HCT116 (cell line): ENCODE results near the gene SHTN1. TPM values are rescaled to one million over a fixed set of nuclear protein-coding genes. Genes with fewer than 3 reads are reported as not detected.

Experiments
- ATAC-seq: fragments of 200-7000 bp; cut with Tn5 transposase; 2 replicates; pipeline ENCODE4 v1.9.1; 2020; ENCODE audit warnings: mild to moderate bottlenecking, moderate library complexity
- BruUV-seq: library from RNA; stranded (reverse); fragments of 400-500 nt; replicated peaks from 2 replicates; lab custom pipeline; 2021; lab: Mats Ljungman, UMichigan
- CTCF ChIA-PET: fragments of 300-600 bp; sonication (Branson Sonifier 250); formaldehyde crosslinking; loops from one replicate; lab custom pipeline; 2021; ENCODE audit warnings: antibody characterized with exemption; lab: Charles Lee
- POLR2A ChIA-PET: fragments of 300-600, 350-600 bp; sonication (Branson Sonifier 250); formaldehyde crosslinking; loops from one replicate; lab custom pipeline; 2021; ENCODE audit warnings: antibody characterized with exemption; lab: Charles Lee
- RAD21 ChIA-PET, 2 experiments: fragments of 300-600 bp; sonication (Branson Sonifier 250); formaldehyde crosslinking; loops; one replicate each; lab custom pipeline; 2023; ENCODE audit warnings: low total read pairs in 2 of 2; ENCODE audit not compliant: uncharacterized antibody in 2 of 2, unreplicated experiment in 2 of 2, low non-redundant PET in 1 of 2; lab: Charles Lee
- DNase-seq: peaks from one replicate; pipeline ENCODE4 v3.0.0-alpha.2; 2010; ENCODE audit warnings: low read depth, low spot score
- H2AFZ ChIP-seq: fragments of 200-600 bp; shearing (Covaris generic), sonication (generic); 2 replicates; pipeline ENCODE4 v1.6.1; 2017; ENCODE audit warnings: low read depth, mixed run types, mixed read lengths, antibody characterized with exemption, low read length; ENCODE audit not compliant: poor library complexity, severe bottlenecking
- H3K27ac ChIP-seq: 2 replicates; pipeline ENCODE4 v1.5.1; 2012; ENCODE audit warnings: low read depth, low read length
- H3K27me3 ChIP-seq: fragments of 200-600 bp; sonication (generic); 2 replicates; pipeline ENCODE4 v1.6.1; 2016; ENCODE audit warnings: mixed run types, low read length, mixed read lengths; ENCODE audit not compliant: insufficient read depth
- H3K36me3 ChIP-seq, 2 experiments: fragments of 200-500 bp in 1 of 2; fragments of 200-600 bp in 1 of 2; sonication (Bioruptor generic) in 1 of 2; sonication (generic) in 1 of 2; 2 replicates each; pipeline versions ENCODE4 v1.5.1 to v1.6.1; 2014 to 2016; ENCODE audit warnings: low read length in 2 of 2, inconsistent platforms in 1 of 2, mixed read lengths in 1 of 2, mixed run types in 1 of 2; ENCODE audit not compliant: insufficient read depth in 2 of 2, control insufficient read depth in 1 of 2
- H3K4me1 ChIP-seq, 2 experiments: fragments of 200-600 bp in 1 of 2; sonication (generic) in 1 of 2; 2 replicates each; pipeline versions ENCODE4 v1.5.1 to v1.6.1; 2012 to 2017; ENCODE audit warnings: low read length in 2 of 2, inconsistent platforms in 1 of 2, mild to moderate bottlenecking in 1 of 2, mixed read lengths in 1 of 2, mixed run types in 1 of 2, moderate library complexity in 1 of 2; ENCODE audit not compliant: insufficient read depth in 2 of 2, control insufficient read depth in 1 of 2
- H3K4me2 ChIP-seq: fragments of 200-600 bp; sonication (generic); 2 replicates; pipeline ENCODE4 v1.6.1; 2017; ENCODE audit warnings: mixed run types, low read length, mixed read lengths
- H3K4me3 ChIP-seq, 2 experiments: fragments of 200-600 bp in 1 of 2; sonication (generic) in 1 of 2; replicated peaks in 1 of 2; 2 replicates each; pipeline ENCODE4 v1.5.1; 2011 to 2016; ENCODE audit warnings: low read length in 2 of 2, control low read depth in 1 of 2, low read depth in 1 of 2, mild to moderate bottlenecking in 1 of 2, mixed read lengths in 1 of 2, mixed run types in 1 of 2
- H3K79me2 ChIP-seq: fragments of 200-600 bp; sonication (generic); 2 replicates; pipeline ENCODE4 v1.6.1; 2017; ENCODE audit warnings: mild to moderate bottlenecking, mixed run types, low read length, moderate library complexity, mixed read lengths; ENCODE audit not compliant: insufficient read depth
- H3K9ac ChIP-seq: fragments of 200-600 bp; sonication (generic); 2 replicates; pipeline ENCODE4 v1.6.1; 2016; ENCODE audit warnings: low read length, mixed read lengths
- H3K9me2 ChIP-seq: fragments of 200-600 bp; sonication (generic), shearing (Covaris generic); 2 replicates; pipeline ENCODE4 v1.6.1; 2017; ENCODE audit warnings: mixed run types, mild to moderate bottlenecking, moderate library complexity; ENCODE audit not compliant: insufficient read depth
- H3K9me3 ChIP-seq, 2 experiments: fragments of 200-500 bp in 1 of 2; fragments of 200-600 bp in 1 of 2; sonication (Bioruptor generic) in 1 of 2; sonication (generic) in 1 of 2; 2 replicates each; pipeline ENCODE4 v1.6.1; 2014 to 2017; ENCODE audit warnings: low read length in 2 of 2, mixed read lengths in 2 of 2, inconsistent platforms in 1 of 2, low read depth in 1 of 2, mild to moderate bottlenecking in 1 of 2, mixed run types in 1 of 2, moderate library complexity in 1 of 2; ENCODE audit not compliant: control insufficient read depth in 1 of 2, insufficient read depth in 1 of 2
- H4K20me1 ChIP-seq: fragments of 200-600 bp; sonication (generic), shearing (Covaris generic); 2 replicates; pipeline ENCODE4 v1.6.1; 2017; ENCODE audit warnings: mixed run types, mild to moderate bottlenecking, moderate library complexity; ENCODE audit not compliant: insufficient read depth
- CEBPB ChIP-seq: IDR thresholded peaks from 2 replicates; pipeline ENCODE4 v1.6.1; 2012; ENCODE audit warnings: low read depth
- ELF1 ChIP-seq: IDR thresholded peaks from 2 replicates; pipeline ENCODE4 v1.6.1; 2012; ENCODE audit warnings: low read depth, borderline replicate concordance
- EZH2 ChIP-seq: fragments of 200-600 bp; sonication (generic); IDR thresholded peaks from 2 replicates; pipeline ENCODE4 v1.6.1; 2017; ENCODE audit warnings: antibody characterized with exemption, mixed run types
- EZH2phosphoT487 ChIP-seq: fragments of 200-600 bp; IDR thresholded peaks from 2 replicates; pipeline ENCODE4 v1.6.1; 2018; ENCODE audit warnings: antibody characterized with exemption, borderline replicate concordance
- FOSL1 ChIP-seq: IDR thresholded peaks from 2 replicates; pipeline ENCODE4 v1.6.1; 2012; ENCODE audit warnings: low read depth
- JUND ChIP-seq: IDR thresholded peaks from 2 replicates; pipeline ENCODE4 v1.6.1; 2012
- POLR2A ChIP-seq: IDR thresholded peaks from 2 replicates; pipeline ENCODE4 v1.7.0; 2011; ENCODE audit warnings: borderline replicate concordance; ENCODE audit not compliant: insufficient read depth, insufficient read length; ENCODE audit errors: extremely low read depth
- POLR2AphosphoS5 ChIP-seq: IDR thresholded peaks from 2 replicates; pipeline ENCODE4 v1.6.1; 2011; ENCODE audit warnings: mild to moderate bottlenecking, low read depth, low read length, moderate library complexity
- RAD21 ChIP-seq: IDR thresholded peaks from 2 replicates; pipeline ENCODE4 v1.6.1; 2012; ENCODE audit warnings: low read depth, mild to moderate bottlenecking
- REST ChIP-seq: IDR thresholded peaks from 2 replicates; pipeline ENCODE4 v1.6.1; 2012; ENCODE audit warnings: low read depth
- SIN3A ChIP-seq: IDR thresholded peaks from 2 replicates; pipeline ENCODE4 v1.6.1; 2012; ENCODE audit warnings: low read depth
- SP1 ChIP-seq: IDR thresholded peaks from 2 replicates; pipeline ENCODE4 v1.6.1; 2012; ENCODE audit warnings: low read depth
- SRF ChIP-seq: IDR thresholded peaks from 2 replicates; pipeline ENCODE4 v1.6.1; 2012; ENCODE audit warnings: low read depth
- TCF7L2 ChIP-seq: IDR thresholded peaks from 2 replicates; pipeline ENCODE4 v1.7.0; 2011; ENCODE audit warnings: borderline replicate concordance, inconsistent platforms; ENCODE audit not compliant: insufficient read depth, insufficient read length; ENCODE audit errors: extremely low read depth
- YY1 ChIP-seq: IDR thresholded peaks from 2 replicates; pipeline ENCODE4 v1.6.1; 2011; ENCODE audit warnings: low read length, low read depth, moderate library complexity, mild to moderate bottlenecking; ENCODE audit not compliant: insufficient replicate concordance; ENCODE audit errors: extremely low read depth
- ZBTB33 ChIP-seq: IDR thresholded peaks from 2 replicates; pipeline ENCODE4 v1.6.1; 2011; ENCODE audit warnings: mild to moderate bottlenecking, low read length, moderate library complexity; ENCODE audit not compliant: insufficient replicate concordance; ENCODE audit errors: extremely low read depth
- ZNF274 ChIP-seq: fragments of 200-500 bp; sonication (Bioruptor generic); IDR thresholded peaks from 2 replicates; pipeline ENCODE4 v1.6.1; 2014; ENCODE audit warnings: mild to moderate bottlenecking, low read depth, low read length, inconsistent platforms
- intact Hi-C: fragments of 100-400 bp; cut with micrococcal nuclease; formaldehyde crosslinking; loops from 2 replicates; pipeline ENCODE4 v1.10.0; 2022
- total RNA-seq: library from RNA; stranded (reverse); gene quantifications from one replicate; pipeline ENCODE4 v1.2.1, GENCODE V29; 2021; ENCODE audit not compliant: unreplicated experiment
- TF ChIP-seq, protein P1 (sequence below), 3 experiments: fragments of 200-600 bp in 1 of 3; sonication (generic) in 1 of 3; IDR thresholded peaks in 2 of 3; conservative IDR thresholded peaks in 1 of 3; 2 replicates each; pipeline ENCODE4 v1.5.1; 2012 to 2017; ENCODE audit warnings: low read depth in 2 of 3, low read length in 2 of 3, antibody characterized with exemption in 1 of 3, borderline replicate concordance in 1 of 3, control low read depth in 1 of 3, mild to moderate bottlenecking in 1 of 3, mixed read lengths in 1 of 3, mixed run types in 1 of 3, moderate library complexity in 1 of 3; ENCODE audit not compliant: insufficient read depth in 1 of 3
- TF ChIP-seq, protein P2 (sequence below): IDR thresholded peaks from 2 replicates; pipeline ENCODE4 v1.6.1; 2012
- TF ChIP-seq, protein P3 (sequence below): IDR thresholded peaks from 2 replicates; pipeline ENCODE4 v1.6.1; 2012

SHTN1 gene
- total RNA-seq, 1 experiment from 2014 or later = 64.0 TPM

DNA sequence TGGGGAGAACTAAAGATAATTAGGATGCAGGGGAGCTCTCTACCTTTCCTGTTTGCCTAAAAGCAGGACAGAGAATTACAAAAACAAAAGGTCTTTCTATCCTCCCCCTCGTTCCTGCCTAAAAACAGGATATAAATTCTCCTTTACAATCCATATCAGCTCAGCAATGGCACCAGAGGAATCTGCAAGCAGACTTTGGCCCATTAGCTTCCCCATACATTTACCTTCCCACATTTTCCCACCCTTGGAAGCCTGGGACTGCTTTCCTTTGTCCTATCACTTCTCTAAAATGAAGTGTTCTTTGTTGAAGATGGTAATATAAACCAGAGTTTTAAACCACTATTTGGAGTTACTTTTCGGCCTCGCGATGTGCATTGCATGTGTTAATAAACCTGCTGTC lies 15.5 kb downstream of the SHTN1 start:
- no peak for DNase-seq
- BruUV-seq = no TSS peak
- no peak overlapping the region for H3K27ac ChIP-seq
- no peak overlapping the region for H3K4me3 ChIP-seq
- peaks cover 10% of the 10 kb centered on the region; the same call in 1 of the 2 replicates for H4K20me1 ChIP-seq
- H3K4me2 ChIP-seq = no peak overlapping the region
- H3K79me2 ChIP-seq = peaks cover 94% of the 10 kb centered on the region
- ATAC-seq = no peak
- no peak for TF ChIP-seq YY1
- TF ChIP-seq POLR2AphosphoS5 = no peak
- TF ChIP-seq, protein P1, sequence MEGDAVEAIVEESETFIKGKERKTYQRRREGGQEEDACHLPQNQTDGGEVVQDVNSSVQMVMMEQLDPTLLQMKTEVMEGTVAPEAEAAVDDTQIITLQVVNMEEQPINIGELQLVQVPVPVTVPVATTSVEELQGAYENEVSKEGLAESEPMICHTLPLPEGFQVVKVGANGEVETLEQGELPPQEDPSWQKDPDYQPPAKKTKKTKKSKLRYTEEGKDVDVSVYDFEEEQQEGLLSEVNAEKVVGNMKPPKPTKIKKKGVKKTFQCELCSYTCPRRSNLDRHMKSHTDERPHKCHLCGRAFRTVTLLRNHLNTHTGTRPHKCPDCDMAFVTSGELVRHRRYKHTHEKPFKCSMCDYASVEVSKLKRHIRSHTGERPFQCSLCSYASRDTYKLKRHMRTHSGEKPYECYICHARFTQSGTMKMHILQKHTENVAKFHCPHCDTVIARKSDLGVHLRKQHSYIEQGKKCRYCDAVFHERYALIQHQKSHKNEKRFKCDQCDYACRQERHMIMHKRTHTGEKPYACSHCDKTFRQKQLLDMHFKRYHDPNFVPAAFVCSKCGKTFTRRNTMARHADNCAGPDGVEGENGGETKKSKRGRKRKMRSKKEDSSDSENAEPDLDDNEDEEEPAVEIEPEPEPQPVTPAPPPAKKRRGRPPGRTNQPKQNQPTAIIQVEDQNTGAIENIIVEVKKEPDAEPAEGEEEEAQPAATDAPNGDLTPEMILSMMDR (IDR thresholded peaks at IDR 0.05 in 2 of 3, conservative IDR thresholded peaks at IDR 0.05 in 1 of 3; ENCODE audit: borderline replicate concordance in 1 of 3, insufficient read depth in 1 of 3, low read depth in 2 of 3, low read length in 2 of 3) = no peak
- TF ChIP-seq SIN3A = no peak
- no peak for TF ChIP-seq CEBPB
- TF ChIP-seq ZBTB33 = no peak
- TF ChIP-seq JUND = no peak
- TF ChIP-seq ZNF274 = no peak
- no peak for TF ChIP-seq SRF
- TF ChIP-seq, protein P2, sequence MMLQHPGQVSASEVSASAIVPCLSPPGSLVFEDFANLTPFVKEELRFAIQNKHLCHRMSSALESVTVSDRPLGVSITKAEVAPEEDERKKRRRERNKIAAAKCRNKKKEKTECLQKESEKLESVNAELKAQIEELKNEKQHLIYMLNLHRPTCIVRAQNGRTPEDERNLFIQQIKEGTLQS = no peak
- TF ChIP-seq TCF7L2 = no peak
- TF ChIP-seq POLR2A = no peak
- no peak for TF ChIP-seq FOSL1
- no peak for TF ChIP-seq EZH2
- TF ChIP-seq, protein P3, sequence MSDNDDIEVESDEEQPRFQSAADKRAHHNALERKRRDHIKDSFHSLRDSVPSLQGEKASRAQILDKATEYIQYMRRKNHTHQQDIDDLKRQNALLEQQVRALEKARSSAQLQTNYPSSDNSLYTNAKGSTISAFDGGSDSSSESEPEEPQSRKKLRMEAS = no peak
- no peak for TF ChIP-seq REST
- no peak for TF ChIP-seq EZH2phosphoT487
- TF ChIP-seq ELF1 = no peak
- TF ChIP-seq RAD21 = no peak
- TF ChIP-seq SP1 = no peak
- ChIA-PET RAD21 (no interaction called here), POLR2A (interaction anchor here (1.3 kb wide), 2 partner anchors 15 to 17 kb away, joined by 4 read pairs; partner anchors contain the start of gene SHTN1), CTCF (no interaction called here)
- H3K9me3 ChIP-seq = no peaks in the 10 kb centered on the region
- H3K36me3 ChIP-seq = no peaks in the 10 kb centered on the region
- H3K9me2 ChIP-seq = no peaks in the 10 kb centered on the region
- intact Hi-C loops = no loop called here
- H3K9ac ChIP-seq = no peak overlapping the region
- H3K27me3 ChIP-seq = no peaks in the 10 kb centered on the region
- no peak overlapping the region for H2AFZ ChIP-seq
- 0 out of 4 replicates have a peak, but pooled peaks cover 0 to 4% of the 10 kb centered on the region in 2 experiments for H3K4me1 ChIP-seq
